Measurements from ENCODE around the gene KLF13. TPM values are rescaled to one million over a fixed set of nuclear protein-coding genes. Genes with fewer than 3 reads are reported as not detected.
A peak's percentile ranks its signal among the peaks of the same experiment; 100 is the strongest.

KLF13 gene
- total and polyA plus RNA-seq, 7 experiments from 2014 or later = 42.4 to 256 (median 194) TPM

- peaks cover 0 to 2% (median 0%) of the 10 kb centered on the region in 11 donors for H3K9me3 Mint-ChIP-seq
- CTCF ChIA-PET = interaction anchor here (0.7 to 3.1 kb wide), 9 partner anchors 13 to 122 kb away, joined by 3 to 15 read pairs (median 4); no protein-coding TSS in a partner anchor
These were observed 2.5 kb downstream of the KLF13 start for GRCh38 chr15:31328969-31329639.

GRCh38 chr15:31329640-31330010 lies 3.0 kb downstream of the KLF13 start:
- H3K9me3 ChIP-seq (ENCODE audit: control insufficient read depth in 2 of 3, low read length in 3 of 3) = no peaks in the 10 kb centered on the region
- peaks cover 56 to 64% of the 10 kb centered on the region in 2 donors for H3K4me1 ChIP-seq (ENCODE audit: control insufficient read depth in 2 of 2, insufficient read depth in 2 of 2, low read length in 2 of 2)
- ATAC-seq (no peak), DNase-seq (peak in 1 of 9 donors; percentile 17)
- POLR2A ChIA-PET = interaction anchor here (1.0 to 9.0 kb wide), 7 partner anchors 11 to 129 kb away, joined by 4 to 367 read pairs (median 17); no protein-coding TSS in a partner anchor
- peaks cover 0 to 15% (median 0%) of the 10 kb centered on the region in 3 experiments for H3K36me3 ChIP-seq (ENCODE audit: control insufficient read depth in 2 of 3, insufficient read depth in 3 of 3, low read length in 3 of 3)
- no peaks in the 10 kb centered on the region for H3K27me3 Mint-ChIP-seq
- peak overlapping the region; percentile 91 to 99 (median 96) for H3K27ac Mint-ChIP-seq
- H3K36me3 Mint-ChIP-seq = peaks cover 0 to 33% (median 5%) of the 10 kb centered on the region in 5 donors
- peak overlapping the region; percentile 85 to 99 (median 96) for H3K4me3 Mint-ChIP-seq
- intact Hi-C loops (cut with micrococcal nuclease) = loop anchor here (1.0 to 10.0 kb wide), 7 partner anchors 8 to 702 kb away; partner anchors contain the start of genes ARHGAP11B (in 1 of the 2) and FAN1 (in 1 of the 2)
- CTCF ChIA-PET = interaction anchor here (1.1 to 3.1 kb wide), 5 partner anchors 17 to 123 kb away, joined by 3 to 15 read pairs (median 4); no protein-coding TSS in a partner anchor
- peak overlapping the region; percentile 94 for H3K4me3 ChIP-seq (ENCODE audit: low read length)
- peaks cover 53 to 66% (median 61%) of the 10 kb centered on the region in 7 donors for H3K4me1 Mint-ChIP-seq
- H3K27ac ChIP-seq (ENCODE audit: low read depth, low read length) = peak overlapping the region; percentile 98
- H3K27me3 ChIP-seq (ENCODE audit: control insufficient read depth in 2 of 2, insufficient read depth in 2 of 2, low read length in 2 of 2) = no peaks in the 10 kb centered on the region
- H3K9me3 Mint-ChIP-seq = peaks cover 0 to 2% (median 0%) of the 10 kb centered on the region in 11 donors

More at GRCh38 chr15:31328969-31329639, 2.5 kb downstream of the KLF13 start:
- no peaks in the 10 kb centered on the region for H3K27me3 Mint-ChIP-seq
- peak in 2 of 9 donors; percentile 52 to 53 for DNase-seq
- Histone ChIP-seq H3K27me3 (ENCODE audit: control insufficient read depth in 2 of 2, insufficient read depth in 2 of 2, low read length in 2 of 2) (no peaks in the 10 kb centered on the region), H3K4me3 (ENCODE audit: low read length) (peak overlapping the region; percentile 94), H3K9me3 (ENCODE audit: control insufficient read depth in 2 of 3, low read length in 3 of 3) (no peaks in the 10 kb centered on the region), H3K36me3 (ENCODE audit: control insufficient read depth in 2 of 3, insufficient read depth in 3 of 3, low read length in 3 of 3) (peaks cover 0 to 15% (median 0%) of the 10 kb centered on the region in 3 experiments), H3K27ac (ENCODE audit: low read depth, low read length) (peak overlapping the region; percentile 98), H3K4me1 (ENCODE audit: control insufficient read depth in 2 of 2, insufficient read depth in 2 of 2, low read length in 2 of 2) (peaks cover 56 to 65% of the 10 kb centered on the region in 2 donors)
- H3K4me1 Mint-ChIP-seq = peaks cover 58 to 66% (median 62%) of the 10 kb centered on the region in 7 donors
- no peak for ATAC-seq
- peaks cover 0 to 38% (median 5%) of the 10 kb centered on the region in 5 donors for H3K36me3 Mint-ChIP-seq
- POLR2A ChIA-PET = interaction anchor here (0.6 to 9.0 kb wide), 21 partner anchors 8 to 167 kb away, joined by 3 to 367 read pairs (median 4); no protein-coding TSS in a partner anchor
- H3K4me3 Mint-ChIP-seq = peak overlapping the region; percentile 85 to 99 (median 96)
- intact Hi-C loops (cut with micrococcal nuclease) = loop anchor here (1.0 to 10.0 kb wide), 10 partner anchors 8 to 702 kb away; partner anchors contain the start of genes ARHGAP11B (in 1 of the 2) and FAN1 (in 1 of the 2)
- peak overlapping the region; percentile 91 to 99 (median 96) for H3K27ac Mint-ChIP-seq

GRCh38 chr15:31330111-31330785 lies 3.6 kb downstream of the KLF13 start:
- intact Hi-C loops (cut with micrococcal nuclease) = no loop called here
- Mint-ChIP-seq H3K4me1 (peaks cover 56 to 67% (median 61%) of the 10 kb centered on the region in 7 donors), H3K9me3 (peaks cover 0 to 6% (median 0%) of the 10 kb centered on the region in 11 donors), H3K36me3 (peaks cover 0 to 35% (median 5%) of the 10 kb centered on the region in 5 donors), H3K27ac (peak overlapping the region; percentile 91 to 99 (median 95)), H3K27me3 (no peaks in the 10 kb centered on the region), H3K4me3 (peak overlapping the region; percentile 85 to 99 (median 96))
- peak overlapping the region; percentile 98 for H3K27ac ChIP-seq (ENCODE audit: low read depth, low read length)
- no peaks in the 10 kb centered on the region for H3K27me3 ChIP-seq (ENCODE audit: control insufficient read depth in 2 of 2, insufficient read depth in 2 of 2, low read length in 2 of 2)
- ChIA-PET CTCF (interaction anchor here (0.7 to 3.1 kb wide), 3 partner anchors 35 to 136 kb away, joined by 3 to 15 read pairs (median 3); no protein-coding TSS in a partner anchor), POLR2A (interaction anchor here (2.4 to 9.0 kb wide), 4 partner anchors 10 to 115 kb away, joined by 15 to 367 read pairs (median 60); no protein-coding TSS in a partner anchor)
- H3K4me3 ChIP-seq (ENCODE audit: low read length) = peak overlapping the region; percentile 94
- ATAC-seq = no peak
- H3K9me3 ChIP-seq (ENCODE audit: control insufficient read depth in 2 of 3, low read length in 3 of 3) = no peaks in the 10 kb centered on the region
- peaks cover 0 to 15% (median 0%) of the 10 kb centered on the region in 3 experiments for H3K36me3 ChIP-seq (ENCODE audit: control insufficient read depth in 2 of 3, insufficient read depth in 3 of 3, low read length in 3 of 3)
- peaks cover 57 to 64% of the 10 kb centered on the region in 2 donors for H3K4me1 ChIP-seq (ENCODE audit: control insufficient read depth in 2 of 2, insufficient read depth in 2 of 2, low read length in 2 of 2)
- DNase-seq = no peak

- H3K4me3 Mint-ChIP-seq = peak overlapping the region; percentile 85 to 99 (median 96)
- DNase-seq = no peak
- ATAC-seq = no peak
- ChIA-PET CTCF (interaction anchor here (0.7 to 3.1 kb wide), 2 partner anchors 34 to 135 kb away, joined by 3 to 15 read pairs; no protein-coding TSS in a partner anchor), POLR2A (interaction anchor here (2.4 to 9.0 kb wide), 4 partner anchors 10 to 116 kb away, joined by 15 to 367 read pairs (median 60); no protein-coding TSS in a partner anchor)
- intact Hi-C loops (cut with micrococcal nuclease) = no loop called here
- peaks cover 0 to 15% (median 0%) of the 10 kb centered on the region in 3 experiments for H3K36me3 ChIP-seq (ENCODE audit: control insufficient read depth in 2 of 3, insufficient read depth in 3 of 3, low read length in 3 of 3)
- H3K4me3 ChIP-seq (ENCODE audit: low read length) = peak overlapping the region; percentile 94
- peak overlapping the region; percentile 3 to 99 (median 95) for H3K27ac Mint-ChIP-seq
- H3K9me3 Mint-ChIP-seq = peaks cover 0 to 6% (median 0%) of the 10 kb centered on the region in 11 donors
- peaks cover 62 to 65% of the 10 kb centered on the region in 2 donors for H3K4me1 ChIP-seq (ENCODE audit: control insufficient read depth in 2 of 2, insufficient read depth in 2 of 2, low read length in 2 of 2)
- H3K36me3 Mint-ChIP-seq = peaks cover 0 to 35% (median 5%) of the 10 kb centered on the region in 5 donors
- no peaks in the 10 kb centered on the region for H3K9me3 ChIP-seq (ENCODE audit: control insufficient read depth in 2 of 3, low read length in 3 of 3)
- H3K27me3 Mint-ChIP-seq = no peaks in the 10 kb centered on the region
- no peaks in the 10 kb centered on the region for H3K27me3 ChIP-seq (ENCODE audit: control insufficient read depth in 2 of 2, insufficient read depth in 2 of 2, low read length in 2 of 2)
- peak overlapping the region; percentile 98 for H3K27ac ChIP-seq (ENCODE audit: low read depth, low read length)
- H3K4me1 Mint-ChIP-seq = peaks cover 59 to 72% (median 64%) of the 10 kb centered on the region in 7 donors
These were observed 4.2 kb downstream of the KLF13 start for GRCh38 chr15:31330836-31331235.

GRCh38 chr15:31331389-31331788 lies 4.8 kb downstream of the KLF13 start:
- no peak for ATAC-seq
- CTCF ChIA-PET = no interaction called here

More at GRCh38 chr15:31331389-31331788, 4.8 kb downstream of the KLF13 start:
- Mint-ChIP-seq H3K9me3 (peaks cover 0 to 4% (median 0%) of the 10 kb centered on the region in 11 donors), H3K4me1 (peaks cover 65 to 78% (median 70%) of the 10 kb centered on the region in 7 donors), H3K4me3 (peak overlapping the region; percentile 85 to 99 (median 96)), H3K27ac (peak overlapping the region; percentile 3 to 99 (median 95)), H3K36me3 (peaks cover 0 to 35% (median 5%) of the 10 kb centered on the region in 5 donors), H3K27me3 (no peaks in the 10 kb centered on the region)
- Histone ChIP-seq H3K9me3 (ENCODE audit: control insufficient read depth in 2 of 3, low read length in 3 of 3) (no peaks in the 10 kb centered on the region), H3K27ac (ENCODE audit: low read depth, low read length) (peak overlapping the region; percentile 98), H3K4me3 (ENCODE audit: low read length) (peak overlapping the region; percentile 94), H3K27me3 (ENCODE audit: control insufficient read depth in 2 of 2, insufficient read depth in 2 of 2, low read length in 2 of 2) (no peaks in the 10 kb centered on the region), H3K36me3 (ENCODE audit: control insufficient read depth in 2 of 3, insufficient read depth in 3 of 3, low read length in 3 of 3) (peaks cover 0 to 15% (median 0%) of the 10 kb centered on the region in 3 experiments), H3K4me1 (ENCODE audit: control insufficient read depth in 2 of 2, insufficient read depth in 2 of 2, low read length in 2 of 2) (peaks cover 68 to 70% of the 10 kb centered on the region in 2 donors)
- intact Hi-C loops (cut with micrococcal nuclease) = no loop called here
- DNase-seq = no peak
- POLR2A ChIA-PET = interaction anchor here (0.9 to 5.2 kb wide), 4 partner anchors 15 to 106 kb away, joined by 3 to 62 read pairs (median 7); no protein-coding TSS in a partner anchor

All from naive thymus-derived CD4-positive, alpha-beta T cell (primary cell).